Fibroblast of lung (primary cell): ENCODE results near the gene RHBDD3. TPM values are rescaled to one million over a fixed set of nuclear protein-coding genes. Genes with fewer than 3 reads are reported as not detected.

Experiments used
- DNase-seq, 2 donors: peaks; one replicate each; pipeline versions ENCODE4 v3.0.0 to v3.0.0-alpha.2; 2010; ENCODE audit warnings: low read depth in 2 of 2
- H2AFZ ChIP-seq: 2 replicates; pipeline ENCODE4 v1.5.1; 2012; ENCODE audit warnings: low read length, control low read depth, inconsistent platforms
- H3K27ac ChIP-seq: 2 replicates; pipeline ENCODE4 v1.5.1; 2011; ENCODE audit warnings: low read length, control low read depth; ENCODE audit not compliant: insufficient read depth
- H3K27me3 ChIP-seq: 2 replicates; pipeline ENCODE4 v1.5.1; 2011; ENCODE audit warnings: mild to moderate bottlenecking, low read length; ENCODE audit not compliant: control insufficient read depth, insufficient read depth
- H3K36me3 ChIP-seq: 2 replicates; pipeline ENCODE4 v1.5.1; 2011; ENCODE audit warnings: low read length; ENCODE audit not compliant: control insufficient read depth, insufficient read depth
- H3K4me1 ChIP-seq: 2 replicates; pipeline ENCODE4 v1.5.1; 2011; ENCODE audit warnings: low read length; ENCODE audit not compliant: control insufficient read depth, insufficient read depth; ENCODE audit errors: extremely low read depth
- H3K4me2 ChIP-seq: 2 replicates; pipeline ENCODE4 v1.5.1; 2011; ENCODE audit warnings: low read length, control low read depth; ENCODE audit not compliant: insufficient read depth; ENCODE audit errors: extremely low read depth
- H3K4me3 ChIP-seq, 4 experiments: fragments of 200-600 bp in 1 of 4; sonication (generic) in 1 of 4; replicated peaks in 1 of 4; 2 replicates each; pipeline ENCODE4 v1.5.1; 2011 to 2016; ENCODE audit warnings: low read length in 4 of 4, low read depth in 3 of 4, mild to moderate bottlenecking in 3 of 4, control low read depth in 2 of 4, inconsistent platforms in 1 of 4, mixed read lengths in 1 of 4; ENCODE audit not compliant: insufficient read depth in 1 of 4; ENCODE audit errors: control extremely low read depth in 1 of 4
- H3K79me2 ChIP-seq: 2 replicates; pipeline ENCODE4 v1.5.1; 2012; ENCODE audit warnings: mild to moderate bottlenecking, low read length, inconsistent platforms; ENCODE audit not compliant: control insufficient read depth, insufficient read depth
- H3K9ac ChIP-seq: 2 replicates; pipeline ENCODE4 v1.5.1; 2011; ENCODE audit warnings: mild to moderate bottlenecking, low read length, control low read depth; ENCODE audit not compliant: insufficient read depth
- H3K9me3 ChIP-seq: 2 replicates; pipeline ENCODE4 v1.5.1; 2012; ENCODE audit warnings: low read depth, low read length; ENCODE audit not compliant: control insufficient read depth, insufficient read depth
- H4K20me1 ChIP-seq: 2 replicates; pipeline ENCODE4 v1.5.1; 2011; ENCODE audit warnings: low read length; ENCODE audit not compliant: control insufficient read depth, insufficient read depth; ENCODE audit errors: extremely low read depth
- CTCF ChIP-seq, 2 donors: IDR thresholded peaks in 1 of 2; conservative IDR thresholded peaks in 1 of 2; 1 replicate in 1 of 2; 2 replicates in 1 of 2; pipeline ENCODE4 v1.5.1; 2011 to 2012; ENCODE audit warnings: low read length in 2 of 2, control low read depth in 1 of 2, inconsistent platforms in 1 of 2, low read depth in 1 of 2, mild to moderate bottlenecking in 1 of 2
- EZH2 ChIP-seq: IDR thresholded peaks from 2 replicates; pipeline ENCODE4 v1.5.1; 2012; ENCODE audit warnings: low read length, control low read depth, mild to moderate bottlenecking; ENCODE audit errors: missing control alignments
- polyA plus RNA-seq, 2 donors: library from polyadenylated mRNA; depleted of rRNA in 1 of 2; stranded (reverse) in 1 of 2; unstranded in 1 of 2; fragments of >200 nt; gene quantifications; 2 replicates each; pipeline ENCODE4 v1.2.1, GENCODE V29; 2011 to 2012; ENCODE audit warnings: missing spikeins in 1 of 2
- total RNA-seq: library from RNA; depleted of rRNA; stranded (reverse); fragments of >200 nt; gene quantifications from 2 replicates; pipeline ENCODE4 v1.2.1, GENCODE V29; 2014

Gene RHBDD3
- total and polyA plus RNA-seq, 2 donors (not counting 1 experiment from before 2014, with no cell fraction given): 7.2 to 20.6 TPM

- no peak for TF ChIP-seq CTCF (conservative IDR thresholded peaks at IDR 0.05 in 1 of 2, IDR thresholded peaks at IDR 0.05 in 1 of 2; ENCODE audit: low read depth in 1 of 2, low read length in 2 of 2)
- no peak for TF ChIP-seq EZH2
- no peak overlapping the region for H2AFZ ChIP-seq
- no peak overlapping the region for H3K4me2 ChIP-seq
- no peaks in the 10 kb centered on the region for H3K4me1 ChIP-seq
- H3K27ac ChIP-seq: no peak overlapping the region
- H3K4me3 ChIP-seq: no peak overlapping the region
- H3K27me3 ChIP-seq: no peaks in the 10 kb centered on the region
- no peak for DNase-seq
- H3K9me3 ChIP-seq: no peaks in the 10 kb centered on the region
- H3K9ac ChIP-seq: no peak overlapping the region
- H4K20me1 ChIP-seq: no peaks in the 10 kb centered on the region
- no peaks in the 10 kb centered on the region for H3K79me2 ChIP-seq
- no peaks in the 10 kb centered on the region for H3K36me3 ChIP-seq
Measured at GRCh38 chr22:29257751-29258181, 10.0 kb downstream of the RHBDD3 start.

- H3K27ac ChIP-seq: no peak overlapping the region
- H3K9me3 ChIP-seq: no peaks in the 10 kb centered on the region
- TF ChIP-seq CTCF (conservative IDR thresholded peaks at IDR 0.05 in 1 of 2, IDR thresholded peaks at IDR 0.05 in 1 of 2; ENCODE audit: low read depth in 1 of 2, low read length in 2 of 2) (no peak), EZH2 (no peak)
- no peaks in the 10 kb centered on the region for H3K4me1 ChIP-seq
- H3K9ac ChIP-seq: no peak overlapping the region
- H3K79me2 ChIP-seq: no peaks in the 10 kb centered on the region
- H3K27me3 ChIP-seq: no peaks in the 10 kb centered on the region
- no peak overlapping the region for H2AFZ ChIP-seq
- no peak overlapping the region for H3K4me3 ChIP-seq
- H3K36me3 ChIP-seq: no peaks in the 10 kb centered on the region
- no peak overlapping the region for H3K4me2 ChIP-seq
- no peak for DNase-seq
- no peaks in the 10 kb centered on the region for H4K20me1 ChIP-seq
Measured at GRCh38 chr22:29256606-29257325, 11.0 kb downstream of the RHBDD3 start.

DNA sequence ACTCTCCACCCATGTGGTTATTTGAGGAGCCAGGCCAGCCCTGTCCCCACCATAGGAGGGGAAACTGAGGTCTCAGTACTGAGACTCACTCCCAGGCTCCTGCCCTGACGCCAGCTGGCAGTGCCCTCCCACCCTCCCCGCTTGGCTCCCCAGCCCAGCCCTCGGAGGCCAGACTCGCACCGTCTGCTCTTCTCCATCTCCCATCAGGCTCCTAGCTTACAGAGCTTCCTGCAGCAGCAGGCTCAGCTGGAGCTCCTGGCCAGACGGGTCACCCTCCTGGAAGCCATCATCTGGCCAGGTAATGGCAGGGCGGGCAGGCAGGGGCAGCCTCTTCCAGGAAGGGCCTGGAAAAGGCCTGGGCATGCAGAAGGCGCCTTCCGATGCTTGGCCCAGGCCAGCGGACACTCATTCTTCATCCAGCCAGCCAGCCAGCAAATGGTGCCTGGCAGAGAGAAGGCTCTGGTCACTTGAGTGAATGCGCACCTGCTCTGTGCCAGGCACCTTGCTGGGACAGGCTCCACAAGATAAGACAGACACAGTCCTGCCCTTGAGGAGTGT is 12.6 kb downstream of the RHBDD3 start:
- H3K9me3 ChIP-seq: no peaks in the 10 kb centered on the region
- no peak for DNase-seq
- H3K27me3 ChIP-seq: no peaks in the 10 kb centered on the region
- TF ChIP-seq EZH2 (no peak), CTCF (conservative IDR thresholded peaks at IDR 0.05 in 1 of 2, IDR thresholded peaks at IDR 0.05 in 1 of 2; ENCODE audit: low read depth in 1 of 2, low read length in 2 of 2) (no peak)
- no peak overlapping the region for H3K9ac ChIP-seq
- H3K4me2 ChIP-seq: no peak overlapping the region
- H3K4me1 ChIP-seq: no peaks in the 10 kb centered on the region
- H4K20me1 ChIP-seq: no peaks in the 10 kb centered on the region
- H3K4me3 ChIP-seq: no peak overlapping the region
- H3K27ac ChIP-seq: no peak overlapping the region
- H2AFZ ChIP-seq: no peak overlapping the region
- no peaks in the 10 kb centered on the region for H3K79me2 ChIP-seq
- no peaks in the 10 kb centered on the region for H3K36me3 ChIP-seq
